HG03045 (cell line): Measurements from ENCODE around the gene TXN.
A peak's percentile ranks its signal among the peaks of the same experiment; 100 is the strongest.

Experiments
- ATAC-seq: cut with Tn5 transposase; IDR thresholded peaks from one replicate; pipeline ENCODE4 v1.9.1; 2021; ENCODE audit warnings: mild to moderate bottlenecking, moderate library complexity; ENCODE audit not compliant: unreplicated experiment

The TXN gene

GRCh38 chr9:110256380-110257096 lies at the start of gene TXN:
Gene TXN (minus strand): TSS chr9:110256507. CDS start chr9:110256435, 72 bp downstream.
- peak; percentile 74 for ATAC-seq

GRCh38 chr9:110303133-110303532 lies 46.8 kb upstream of the TXN start:
- no peak for ATAC-seq

GRCh38 chr9:110298043-110298605 lies 41.8 kb upstream of the TXN start:
- ATAC-seq, result no peak

GRCh38 chr9:110293248-110293647 lies 36.9 kb upstream of the TXN start:
- no peak for ATAC-seq

GRCh38 chr9:110291921-110292557 lies 35.7 kb upstream of the TXN start:
- no peak for ATAC-seq

GRCh38 chr9:110290001-110290400 lies 33.7 kb upstream of the TXN start:
- no peak for ATAC-seq

- no peak for ATAC-seq
These were observed 32.2 kb upstream of the TXN start for GRCh38 chr9:110288503-110288902.

GRCh38 chr9:110287289-110287680 lies 31.0 kb upstream of the TXN start:
- ATAC-seq, result no peak

GRCh38 chr9:110284211-110284844 lies 28.0 kb upstream of the TXN start:
- no peak for ATAC-seq

- ATAC-seq, result no peak
These were observed 27.4 kb upstream of the TXN start for GRCh38 chr9:110283751-110284150.

- no peak for ATAC-seq
These were observed 26.4 kb upstream of the TXN start for GRCh38 chr9:110282739-110283081.

GRCh38 chr9:110282018-110282738 lies 25.9 kb upstream of the TXN start:
- no peak for ATAC-seq

- ATAC-seq, result no peak
These were observed 21.9 kb upstream of the TXN start for GRCh38 chr9:110278080-110278707.

- ATAC-seq, result no peak
These were observed 20.5 kb upstream of the TXN start for GRCh38 chr9:110276781-110277180.

GRCh38 chr9:110270211-110270995 lies 14.1 kb upstream of the TXN start:
- ATAC-seq, result no peak

- ATAC-seq, result no peak
These were observed 10.5 kb upstream of the TXN start for GRCh38 chr9:110266795-110267194.

GRCh38 chr9:110261632-110262031 lies 5.3 kb upstream of the TXN start:
- no peak for ATAC-seq

- ATAC-seq, result no peak
These were observed 4.6 kb upstream of the TXN start for GRCh38 chr9:110260911-110261310.

GRCh38 chr9:110259566-110259965 lies 3.3 kb upstream of the TXN start:
- no peak for ATAC-seq

- no peak for ATAC-seq
These were observed 2.4 kb upstream of the TXN start for GRCh38 chr9:110258690-110259091.
